ENCODE data around the gene TFDP2. TPM values are rescaled to one million over a fixed set of nuclear protein-coding genes. Genes with fewer than 3 reads are reported as not detected.
A peak's percentile ranks its signal among the peaks of the same experiment; 100 is the strongest.

Gene TFDP2
- total and polyA plus RNA-seq, 4 donors, result 22.9 to 57.2 (median 34.5) TPM

DNA sequence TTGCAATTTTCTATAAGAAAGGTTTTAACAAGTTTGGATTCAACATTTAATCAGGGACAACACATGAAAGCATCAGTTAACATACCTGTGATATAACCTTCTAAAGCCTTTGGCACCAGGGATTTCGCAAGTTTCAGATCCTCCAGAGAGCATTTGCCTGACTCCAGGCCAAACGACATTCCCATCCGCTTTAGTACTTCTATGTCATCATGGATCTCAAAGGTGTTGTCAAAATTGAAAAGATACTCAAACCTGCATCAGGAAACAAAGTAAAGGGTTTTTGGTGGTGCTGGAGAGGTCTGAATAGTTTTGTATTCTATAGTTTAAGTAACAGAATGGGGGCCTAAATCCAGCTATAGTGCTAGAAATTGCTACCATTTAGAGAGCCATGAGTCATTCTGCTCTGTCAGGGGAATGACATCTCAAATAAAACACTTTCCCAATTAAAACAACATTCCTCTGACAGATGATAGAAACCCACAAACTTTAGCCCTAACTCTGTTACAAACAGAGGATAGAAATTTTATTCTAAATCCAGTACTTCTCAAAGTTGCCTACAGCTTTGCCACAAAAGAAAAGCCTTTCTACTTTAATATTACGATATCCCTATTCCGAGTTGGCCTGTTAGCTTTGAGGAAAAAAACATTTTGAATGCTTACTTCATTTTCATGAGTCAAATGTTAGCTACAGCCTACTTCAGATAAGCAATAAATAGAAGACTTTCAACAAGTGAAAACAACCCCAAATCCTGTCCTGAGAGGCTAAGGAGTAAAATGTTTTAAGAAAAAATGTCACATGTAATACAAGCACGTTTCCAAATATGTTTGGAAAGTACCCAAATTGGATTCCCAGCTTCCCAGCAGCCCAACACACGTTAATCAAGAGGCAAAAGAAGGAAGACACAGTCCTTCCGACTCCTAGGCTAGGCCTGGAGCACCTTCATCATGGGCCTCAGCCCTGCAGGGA is 189.5 kb downstream of the TFDP2 start:
- peaks cover 7% of the 10 kb centered on the region for H3K4me1 ChIP-seq (ENCODE audit: control insufficient read depth, insufficient read depth, low read length)
- DNase-seq (ENCODE audit: low read depth in 4 of 6, low spot score in 6 of 6), result no peak
- H3K4me3 ChIP-seq (ENCODE audit: low read depth, low read length), result no peak overlapping the region
- H3K27ac ChIP-seq (ENCODE audit: low read depth, low read length), result no peak overlapping the region
- WGBS (ENCODE audit: insufficient coverage), result 88% methylated on average over 1 of the region's 8 CpGs
- peaks cover 14% of the 10 kb centered on the region for H3K36me3 ChIP-seq (ENCODE audit: control insufficient read depth, insufficient read depth, low read length)
- no peaks in the 10 kb centered on the region for H3K27me3 ChIP-seq (ENCODE audit: control insufficient read depth, insufficient read depth, low read length)
- no peaks in the 10 kb centered on the region for H3K9me3 ChIP-seq (ENCODE audit: control insufficient read depth, insufficient read depth, low read length)

GRCh38 chr3:141955175-141955574 is 194.2 kb downstream of the TFDP2 start:
- H3K27me3 ChIP-seq (ENCODE audit: control insufficient read depth, insufficient read depth, low read length), result no peaks in the 10 kb centered on the region
- peaks cover 2% of the 10 kb centered on the region for H3K36me3 ChIP-seq (ENCODE audit: control insufficient read depth, insufficient read depth, low read length)
- peak overlapping the region; percentile 16 for H3K27ac ChIP-seq (ENCODE audit: low read depth, low read length)
- WGBS (ENCODE audit: insufficient coverage), result 25% methylated on average over 4 of the region's 6 CpGs
- H3K9me3 ChIP-seq (ENCODE audit: control insufficient read depth, insufficient read depth, low read length), result no peaks in the 10 kb centered on the region
- peaks cover 7% of the 10 kb centered on the region for H3K4me1 ChIP-seq (ENCODE audit: control insufficient read depth, insufficient read depth, low read length)
- no peak overlapping the region for H3K4me3 ChIP-seq (ENCODE audit: low read depth, low read length)
- peak in 3 of 6 donors; percentile 9 to 76 (median 58) for DNase-seq (ENCODE audit: low read depth in 4 of 6, low spot score in 6 of 6)

DNA sequence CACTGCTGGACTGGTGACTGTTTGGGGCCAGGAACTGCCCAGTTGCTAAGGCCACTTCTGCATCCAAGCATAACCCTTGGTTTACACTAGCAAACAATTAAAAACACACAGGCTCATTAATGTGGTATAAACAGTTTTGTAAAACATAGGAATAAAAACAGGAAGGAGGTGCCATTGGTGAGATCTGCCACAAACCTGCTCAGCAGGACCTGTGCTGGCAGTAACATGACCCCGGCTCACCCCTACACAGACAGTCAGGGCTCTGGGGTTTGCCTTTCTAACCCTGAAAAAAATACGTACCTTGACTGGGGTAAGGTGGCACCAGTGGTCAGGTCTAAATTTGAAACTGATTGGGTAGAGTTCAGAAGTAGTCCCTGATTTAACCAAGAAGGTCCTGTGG is 196.7 kb downstream of the TFDP2 start:
- peaks cover 7% of the 10 kb centered on the region for H3K4me1 ChIP-seq (ENCODE audit: control insufficient read depth, insufficient read depth, low read length)
- H3K27ac ChIP-seq (ENCODE audit: low read depth, low read length), result no peak overlapping the region
- no peaks in the 10 kb centered on the region for H3K9me3 ChIP-seq (ENCODE audit: control insufficient read depth, insufficient read depth, low read length)
- WGBS (ENCODE audit: insufficient coverage), result no CpG with 5 or more reads among the region's 2 CpGs
- DNase-seq (ENCODE audit: low read depth in 4 of 6, low spot score in 6 of 6), result no peak
- no peak overlapping the region for H3K4me3 ChIP-seq (ENCODE audit: low read depth, low read length)
- H3K36me3 ChIP-seq (ENCODE audit: control insufficient read depth, insufficient read depth, low read length), result peaks cover 6% of the 10 kb centered on the region
- no peaks in the 10 kb centered on the region for H3K27me3 ChIP-seq (ENCODE audit: control insufficient read depth, insufficient read depth, low read length)

GRCh38 chr3:141950572-141951493 is 198.5 kb downstream of the TFDP2 start:
- peaks cover 6% of the 10 kb centered on the region for H3K36me3 ChIP-seq (ENCODE audit: control insufficient read depth, insufficient read depth, low read length)
- no peak for DNase-seq (ENCODE audit: low read depth in 4 of 6, low spot score in 6 of 6)
- no peaks in the 10 kb centered on the region for H3K27me3 ChIP-seq (ENCODE audit: control insufficient read depth, insufficient read depth, low read length)
- H3K27ac ChIP-seq (ENCODE audit: low read depth, low read length), result no peak overlapping the region
- H3K9me3 ChIP-seq (ENCODE audit: control insufficient read depth, insufficient read depth, low read length), result no peaks in the 10 kb centered on the region
- H3K4me1 ChIP-seq (ENCODE audit: control insufficient read depth, insufficient read depth, low read length), result peaks cover 7% of the 10 kb centered on the region
- H3K4me3 ChIP-seq (ENCODE audit: low read depth, low read length), result no peak overlapping the region
- 92% methylated on average over 2 of the region's 4 CpGs for WGBS (ENCODE audit: insufficient coverage)

DNA sequence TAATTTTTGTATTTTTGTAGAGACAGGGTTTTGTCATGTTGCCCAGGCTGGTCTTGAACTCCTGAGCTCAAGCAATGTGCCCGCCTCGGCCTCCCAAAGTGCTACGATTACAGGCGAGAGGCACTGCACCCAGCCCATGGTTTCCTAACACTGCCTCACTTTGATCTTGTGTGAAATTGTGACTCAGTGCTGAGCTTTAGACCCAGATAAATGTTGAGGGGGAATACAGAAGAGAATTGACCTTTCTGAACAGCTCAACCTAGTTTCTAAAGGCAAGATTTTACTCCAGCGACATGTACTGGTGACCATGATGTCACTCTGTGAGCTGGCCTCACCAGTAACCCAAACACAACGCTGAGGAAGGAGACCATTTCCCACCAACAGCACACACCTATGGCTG is 199.4 kb downstream of the TFDP2 start:
- Histone ChIP-seq H3K9me3 (ENCODE audit: control insufficient read depth, insufficient read depth, low read length) (no peaks in the 10 kb centered on the region), H3K27ac (ENCODE audit: low read depth, low read length) (no peak overlapping the region), H3K4me3 (ENCODE audit: low read depth, low read length) (no peak overlapping the region), H3K27me3 (ENCODE audit: control insufficient read depth, insufficient read depth, low read length) (no peaks in the 10 kb centered on the region), H3K4me1 (ENCODE audit: control insufficient read depth, insufficient read depth, low read length) (no peaks in the 10 kb centered on the region), H3K36me3 (ENCODE audit: control insufficient read depth, insufficient read depth, low read length) (peaks cover 6% of the 10 kb centered on the region)
- 97% methylated on average over 4 of the region's 6 CpGs for WGBS (ENCODE audit: insufficient coverage)
- no peak for DNase-seq (ENCODE audit: low read depth in 4 of 6, low spot score in 6 of 6)

DNA sequence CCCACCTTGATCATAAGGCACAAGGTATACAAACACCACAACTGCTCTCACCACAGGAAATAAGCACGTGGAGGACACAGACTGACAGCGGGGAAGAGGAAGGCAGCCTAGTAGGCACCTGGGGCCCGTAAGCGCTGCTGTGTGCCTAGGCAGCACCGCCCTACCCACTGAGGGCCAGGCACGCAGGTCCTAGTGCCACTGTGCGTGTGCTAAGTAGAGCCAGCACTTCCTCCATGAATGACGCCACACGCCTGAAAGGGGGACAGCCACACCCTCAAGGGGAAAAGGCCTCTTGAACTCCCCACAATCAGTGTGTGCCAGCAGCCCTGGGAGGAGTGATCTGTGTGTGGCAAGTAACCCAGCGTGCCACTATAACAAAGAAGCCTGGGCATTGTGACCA is 199.9 kb downstream of the TFDP2 start:
- DNase-seq (ENCODE audit: low read depth in 4 of 6, low spot score in 6 of 6), result no peak
- no peaks in the 10 kb centered on the region for H3K9me3 ChIP-seq (ENCODE audit: control insufficient read depth, insufficient read depth, low read length)
- WGBS (ENCODE audit: insufficient coverage), result 100% methylated on average over 5 of the region's 10 CpGs
- peaks cover 6% of the 10 kb centered on the region for H3K36me3 ChIP-seq (ENCODE audit: control insufficient read depth, insufficient read depth, low read length)
- H3K27me3 ChIP-seq (ENCODE audit: control insufficient read depth, insufficient read depth, low read length), result no peaks in the 10 kb centered on the region
- H3K4me3 ChIP-seq (ENCODE audit: low read depth, low read length), result no peak overlapping the region
- H3K4me1 ChIP-seq (ENCODE audit: control insufficient read depth, insufficient read depth, low read length), result no peaks in the 10 kb centered on the region
- H3K27ac ChIP-seq (ENCODE audit: low read depth, low read length), result no peak overlapping the region

DNA sequence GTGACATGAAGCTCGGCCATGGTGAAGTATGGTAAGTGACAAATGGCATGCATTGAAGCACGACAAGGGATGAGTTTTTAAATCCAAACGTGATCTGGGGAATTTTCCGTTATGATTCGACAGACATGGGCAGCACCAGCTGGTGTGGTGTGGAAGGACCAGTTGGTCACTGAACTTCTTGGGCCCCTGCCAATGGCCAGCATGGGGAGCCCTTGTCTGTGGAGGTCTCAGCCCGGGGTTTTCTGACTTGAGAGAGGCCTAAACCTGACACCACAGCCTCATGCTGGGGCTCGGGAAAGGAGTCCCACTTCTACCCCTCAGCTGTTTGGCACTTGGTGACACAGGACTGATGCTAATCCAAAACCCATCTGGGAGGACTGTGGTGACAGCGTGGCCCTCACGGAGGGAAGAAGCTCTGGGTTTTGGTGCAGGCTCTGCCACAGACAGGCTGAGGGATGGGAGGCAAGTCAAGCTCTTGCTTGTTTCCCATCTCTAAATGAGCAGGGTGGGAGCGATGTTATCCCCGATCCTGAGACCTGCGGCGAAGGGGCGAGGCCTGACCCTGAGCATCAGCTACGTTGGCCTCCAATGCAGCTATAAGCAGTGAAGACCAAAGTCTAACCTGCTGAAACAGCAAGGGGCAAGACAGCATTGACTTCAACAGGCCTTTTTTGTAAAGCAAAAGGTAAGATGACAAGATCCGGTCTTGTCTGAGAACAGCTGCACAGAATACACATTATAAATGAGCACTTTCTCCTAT is 203.4 kb downstream of the TFDP2 start:
- Histone ChIP-seq H3K27me3 (ENCODE audit: control insufficient read depth, insufficient read depth, low read length) (no peaks in the 10 kb centered on the region), H3K9me3 (ENCODE audit: control insufficient read depth, insufficient read depth, low read length) (no peaks in the 10 kb centered on the region), H3K27ac (ENCODE audit: low read depth, low read length) (no peak overlapping the region), H3K36me3 (ENCODE audit: control insufficient read depth, insufficient read depth, low read length) (peaks cover 4% of the 10 kb centered on the region), H3K4me3 (ENCODE audit: low read depth, low read length) (no peak overlapping the region), H3K4me1 (ENCODE audit: control insufficient read depth, insufficient read depth, low read length) (no peaks in the 10 kb centered on the region)
- DNase-seq (ENCODE audit: low read depth in 4 of 6, low spot score in 6 of 6), result no peak
- WGBS (ENCODE audit: insufficient coverage), result 82% methylated on average over 15 of the region's 16 CpGs

DNA sequence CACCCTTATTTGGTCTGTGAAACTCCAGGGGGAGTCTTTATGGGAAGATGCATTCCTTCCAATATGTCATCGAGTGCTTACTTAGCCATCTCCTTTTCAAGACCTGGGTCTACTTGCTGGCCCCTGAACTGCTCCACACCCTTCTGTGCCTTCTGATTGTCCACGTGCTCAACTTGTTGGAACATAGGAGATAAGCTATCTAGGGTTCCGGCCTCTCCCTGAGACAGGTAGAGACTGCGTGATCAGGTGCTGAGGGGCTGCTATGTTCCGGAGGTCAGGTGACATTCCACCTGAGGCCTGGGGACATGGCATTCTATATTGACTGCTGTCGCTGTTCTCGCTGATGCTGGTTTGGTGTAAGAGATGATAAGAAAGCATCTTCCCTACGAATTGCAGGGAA is 207.3 kb downstream of the TFDP2 start:
- no peak for DNase-seq (ENCODE audit: low read depth in 4 of 6, low spot score in 6 of 6)
- no peak overlapping the region for H3K4me3 ChIP-seq (ENCODE audit: low read depth, low read length)
- WGBS (ENCODE audit: insufficient coverage), result 99% methylated on average over 7 of the region's 8 CpGs
- H3K36me3 ChIP-seq (ENCODE audit: control insufficient read depth, insufficient read depth, low read length), result peaks cover 6% of the 10 kb centered on the region
- no peaks in the 10 kb centered on the region for H3K9me3 ChIP-seq (ENCODE audit: control insufficient read depth, insufficient read depth, low read length)
- no peak overlapping the region for H3K27ac ChIP-seq (ENCODE audit: low read depth, low read length)
- no peaks in the 10 kb centered on the region for H3K27me3 ChIP-seq (ENCODE audit: control insufficient read depth, insufficient read depth, low read length)
- H3K4me1 ChIP-seq (ENCODE audit: control insufficient read depth, insufficient read depth, low read length), result peaks cover 7% of the 10 kb centered on the region

- Histone ChIP-seq H3K36me3 (ENCODE audit: control insufficient read depth, insufficient read depth, low read length) (peaks cover 6% of the 10 kb centered on the region), H3K27ac (ENCODE audit: low read depth, low read length) (no peak overlapping the region), H3K4me1 (ENCODE audit: control insufficient read depth, insufficient read depth, low read length) (peaks cover 7% of the 10 kb centered on the region), H3K27me3 (ENCODE audit: control insufficient read depth, insufficient read depth, low read length) (no peaks in the 10 kb centered on the region), H3K4me3 (ENCODE audit: low read depth, low read length) (no peak overlapping the region), H3K9me3 (ENCODE audit: control insufficient read depth, insufficient read depth, low read length) (no peaks in the 10 kb centered on the region)
- WGBS (ENCODE audit: insufficient coverage), result 96% methylated on average over 7 of the region's 8 CpGs
- no peak for DNase-seq (ENCODE audit: low read depth in 4 of 6, low spot score in 6 of 6)
These were observed 208.3 kb downstream of the TFDP2 start for GRCh38 chr3:141941093-141941492.
